GM23338 (cell line): ENCODE measurements around the gene EYS. TPM values are rescaled to one million over a fixed set of nuclear protein-coding genes. Genes with fewer than 3 reads are reported as not detected.
A peak's percentile ranks its signal among the peaks of the same experiment; 100 is the strongest.

Experiments
- ATAC-seq: fragments of 200-7000 bp; cut with Tn5 transposase; 3 replicates; pipeline ENCODE4 v1.9.1; 2020
- DNase-seq: peaks from one replicate; pipeline ENCODE4 v3.0.0-alpha.2; 2015; ENCODE audit warnings: low spot score
- H2AFZ ChIP-seq: fragments of 200-600 bp; sonication (generic); 2 replicates; pipeline ENCODE4 v1.8.0; 2016; ENCODE audit warnings: antibody characterized with exemption, mild to moderate bottlenecking, moderate library complexity
- H3F3A ChIP-seq: fragments of 200-600 bp; sonication (generic); replicated peaks from 2 replicates; pipeline ENCODE4 v1.8.0; 2017; ENCODE audit warnings: antibody characterized with exemption, mixed run types, low read depth
- H3K27ac ChIP-seq: fragments of 200-600 bp; sonication (generic); 2 replicates; pipeline ENCODE4 v1.6.1; 2016; ENCODE audit warnings: low read depth
- H3K27me3 ChIP-seq: fragments of 200-600 bp; sonication (generic); 2 replicates; pipeline ENCODE4 v1.8.0; 2016; ENCODE audit warnings: mild to moderate bottlenecking, mixed run types, moderate library complexity; ENCODE audit not compliant: insufficient read depth
- H3K36me3 ChIP-seq: fragments of 200-600 bp; sonication (generic); 2 replicates; pipeline ENCODE4 v1.8.0; 2016; ENCODE audit warnings: mild to moderate bottlenecking; ENCODE audit not compliant: insufficient read depth
- H3K4me1 ChIP-seq: fragments of 200-600 bp; sonication (generic); 2 replicates; pipeline ENCODE4 v1.8.0; 2016; ENCODE audit warnings: mild to moderate bottlenecking, moderate library complexity; ENCODE audit not compliant: insufficient read depth
- H3K4me2 ChIP-seq: fragments of 200-600 bp; sonication (generic); 2 replicates; pipeline ENCODE4 v1.7.1; 2017; ENCODE audit warnings: mixed run types
- H3K4me3 ChIP-seq: fragments of 200-600 bp; sonication (generic); 2 replicates; pipeline ENCODE4 v1.6.1; 2016; ENCODE audit warnings: mixed run types
- H3K79me2 ChIP-seq: fragments of 200-600 bp; sonication (generic); replicated peaks from 2 replicates; pipeline ENCODE4 v1.8.0; 2017; ENCODE audit warnings: mild to moderate bottlenecking; ENCODE audit not compliant: insufficient read depth
- H3K9me2 ChIP-seq: fragments of 200-600 bp; sonication (generic); 2 replicates; pipeline ENCODE4 v1.8.0; 2017; ENCODE audit not compliant: insufficient read depth
- H4K20me1 ChIP-seq: fragments of 200-600 bp; sonication (generic); replicated peaks from 2 replicates; pipeline ENCODE4 v1.8.0; 2017; ENCODE audit warnings: mild to moderate bottlenecking; ENCODE audit not compliant: insufficient read depth
- H3K27ac Mint-ChIP-seq: 2 replicates; pipeline ENCODE4 v1.8.0; 2020; ENCODE audit warnings: inconsistent platforms, mild to moderate bottlenecking, moderate library complexity, mixed read lengths
- H3K27me3 Mint-ChIP-seq: 3 replicates; pipeline ENCODE4 v1.8.0; 2022; ENCODE audit warnings: low read depth, mild to moderate bottlenecking, moderate library complexity, mixed read lengths, inconsistent platforms; ENCODE audit not compliant: insufficient read depth, poor library complexity
- H3K36me3 Mint-ChIP-seq: 3 replicates; pipeline ENCODE4 v1.8.0; 2021; ENCODE audit warnings: low read depth, mild to moderate bottlenecking, inconsistent platforms, moderate library complexity, mixed read lengths
- H3K4me1 Mint-ChIP-seq: 3 replicates; pipeline ENCODE4 v1.8.0; 2020; ENCODE audit warnings: mild to moderate bottlenecking, inconsistent platforms, mixed read lengths
- H3K4me3 Mint-ChIP-seq: 3 replicates; pipeline ENCODE4 v1.8.0; 2021; ENCODE audit warnings: moderate library complexity, mild to moderate bottlenecking, inconsistent platforms, mixed read lengths
- H3K9me3 Mint-ChIP-seq: 3 replicates; pipeline ENCODE4 v1.8.0; 2020; ENCODE audit warnings: moderate library complexity, mild to moderate bottlenecking, inconsistent platforms, mixed read lengths
- CREB1 ChIP-seq: fragments of 250-450 bp; sonication (Bioruptor Pico); IDR thresholded peaks from 2 replicates; pipeline ENCODE4 v1.5.0; 2020; ENCODE audit warnings: low read depth, mild to moderate bottlenecking, moderate library complexity
- EZH2phosphoT487 ChIP-seq: fragments of 200-600 bp; sonication (generic); IDR thresholded peaks from one replicate; pipeline ENCODE4 v1.8.1; 2018; ENCODE audit warnings: antibody characterized with exemption; ENCODE audit not compliant: unreplicated experiment
- JUNB ChIP-seq: IDR thresholded peaks from one replicate; pipeline ENCODE4 v1.6.1; 2016; ENCODE audit warnings: antibody characterized with exemption; ENCODE audit not compliant: unreplicated experiment
- NANOG ChIP-seq: IDR thresholded peaks from 2 replicates; pipeline ENCODE4 v1.6.1; 2016; ENCODE audit warnings: antibody characterized with exemption, borderline replicate concordance
- STAT1 ChIP-seq: IDR thresholded peaks from one replicate; pipeline ENCODE4 v1.6.1; 2016; ENCODE audit warnings: antibody characterized with exemption; ENCODE audit not compliant: unreplicated experiment
- ZNF331 ChIP-seq: fragments of 250-450 bp; sonication (Bioruptor Pico); IDR thresholded peaks from 2 replicates; pipeline ENCODE4 v1.5.0; 2020; ENCODE audit warnings: low read depth, mild to moderate bottlenecking, moderate library complexity
- polyA plus RNA-seq: library from polyadenylated mRNA; unstranded; fragments of >200 nt; fragmentation: Nextera tagmentation; extraction: Ambion mirVana; gene quantifications from 2 replicates; pipeline ENCODE4 v1.2.1, GENCODE V29; 2016
- total RNA-seq: library from RNA; depleted of rRNA; stranded (reverse); fragments of >200 nt; shearing (Covaris generic); gene quantifications from 2 replicates; pipeline ENCODE4 v1.2.3, GENCODE V29; 2014
- TF ChIP-seq, protein P1 (sequence below): IDR thresholded peaks from 2 replicates; pipeline ENCODE4 v1.6.1; 2016; ENCODE audit warnings: antibody characterized with exemption
- TF ChIP-seq, protein P2 (sequence below), 2 experiments: fragments of 200-600 bp in 1 of 2; sonication (generic) in 1 of 2; conservative IDR thresholded peaks; 2 replicates each; pipeline versions ENCODE4 v1.5.1 to v1.6.1; 2016 to 2017; ENCODE audit warnings: antibody characterized with exemption in 2 of 2, low read depth in 2 of 2, mild to moderate bottlenecking in 2 of 2, moderate library complexity in 1 of 2
- TF ChIP-seq, protein P3 (sequence below): IDR thresholded peaks from one replicate; pipeline ENCODE4 v1.6.1; 2018; ENCODE audit warnings: antibody characterized with exemption; ENCODE audit not compliant: unreplicated experiment

The EYS gene
- total and polyA plus RNA-seq, 2 experiments from 2014 or later: 0.38 to 0.52 TPM

- Mint-ChIP-seq H3K27ac (0 out of 2 replicates have a peak overlapping the region, but pooled peaks have one; percentile 45), H3K36me3 (peaks cover 4% of the 10 kb centered on the region), H3K27me3 (no peaks in the 10 kb centered on the region), H3K9me3 (peaks cover 3% of the 10 kb centered on the region; the same call in 2 of the 3 replicates), H3K4me3 (no peak overlapping the region), H3K4me1 (peaks cover 18% of the 10 kb centered on the region)
- ATAC-seq (no peak), DNase-seq (no peak)
- no peak overlapping the region for H3K4me2 ChIP-seq
- H3K4me3 ChIP-seq: no peak overlapping the region
- no peaks in the 10 kb centered on the region for H3K27me3 ChIP-seq
- peak overlapping the region; percentile 83; the same call in 1 of the 2 replicates for H2AFZ ChIP-seq
- H3K4me1 ChIP-seq: peaks cover 16% of the 10 kb centered on the region
- no peak overlapping the region for H3K27ac ChIP-seq
- H3K36me3 ChIP-seq: no peaks in the 10 kb centered on the region
- no peaks in the 10 kb centered on the region for H3F3A ChIP-seq
- no peaks in the 10 kb centered on the region for H3K9me2 ChIP-seq
- no peaks in the 10 kb centered on the region for H3K79me2 ChIP-seq
- H4K20me1 ChIP-seq: no peaks in the 10 kb centered on the region
- TF ChIP-seq ZNF331 (CRISPR knock-in tag): no peak
Measured at GRCh38 chr6:63947792-63948529, 1759.1 kb downstream of the EYS start.

GRCh38 chr6:63945987-63946386 lies 1761.0 kb downstream of the EYS start:
- H4K20me1 ChIP-seq: no peaks in the 10 kb centered on the region
- no peaks in the 10 kb centered on the region for H3K27me3 ChIP-seq
- H3K4me2 ChIP-seq: no peak overlapping the region
- H3K4me1 Mint-ChIP-seq: peaks cover 18% of the 10 kb centered on the region
- H3F3A ChIP-seq: no peaks in the 10 kb centered on the region
- no peak overlapping the region for H3K27ac ChIP-seq
- no peaks in the 10 kb centered on the region for H3K9me2 ChIP-seq
- H3K9me3 Mint-ChIP-seq: peaks cover 3% of the 10 kb centered on the region; the same call in 2 of the 3 replicates
- no peaks in the 10 kb centered on the region for H3K79me2 ChIP-seq
- H3K4me3 ChIP-seq: no peak overlapping the region
- ATAC-seq (no peak), DNase-seq (no peak)
- peaks cover 16% of the 10 kb centered on the region for H3K4me1 ChIP-seq
- no peaks in the 10 kb centered on the region for H3K27me3 Mint-ChIP-seq
- no peak overlapping the region for H3K4me3 Mint-ChIP-seq
- H3K36me3 ChIP-seq: no peaks in the 10 kb centered on the region
- H3K27ac Mint-ChIP-seq: no peak overlapping the region
- peaks cover 4% of the 10 kb centered on the region for H3K36me3 Mint-ChIP-seq
- H2AFZ ChIP-seq: peak overlapping the region; percentile 29; the same call in 1 of the 2 replicates
- TF ChIP-seq, protein P1, sequence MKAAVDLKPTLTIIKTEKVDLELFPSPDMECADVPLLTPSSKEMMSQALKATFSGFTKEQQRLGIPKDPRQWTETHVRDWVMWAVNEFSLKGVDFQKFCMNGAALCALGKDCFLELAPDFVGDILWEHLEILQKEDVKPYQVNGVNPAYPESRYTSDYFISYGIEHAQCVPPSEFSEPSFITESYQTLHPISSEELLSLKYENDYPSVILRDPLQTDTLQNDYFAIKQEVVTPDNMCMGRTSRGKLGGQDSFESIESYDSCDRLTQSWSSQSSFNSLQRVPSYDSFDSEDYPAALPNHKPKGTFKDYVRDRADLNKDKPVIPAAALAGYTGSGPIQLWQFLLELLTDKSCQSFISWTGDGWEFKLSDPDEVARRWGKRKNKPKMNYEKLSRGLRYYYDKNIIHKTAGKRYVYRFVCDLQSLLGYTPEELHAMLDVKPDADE: no peak
- TF ChIP-seq STAT1 (no peak), ZNF331 (CRISPR knock-in tag) (no peak), NANOG (no peak), EZH2phosphoT487 (no peak), JUNB (no peak), CREB1 (CRISPR knock-in tag) (no peak)
- TF ChIP-seq, protein P2, sequence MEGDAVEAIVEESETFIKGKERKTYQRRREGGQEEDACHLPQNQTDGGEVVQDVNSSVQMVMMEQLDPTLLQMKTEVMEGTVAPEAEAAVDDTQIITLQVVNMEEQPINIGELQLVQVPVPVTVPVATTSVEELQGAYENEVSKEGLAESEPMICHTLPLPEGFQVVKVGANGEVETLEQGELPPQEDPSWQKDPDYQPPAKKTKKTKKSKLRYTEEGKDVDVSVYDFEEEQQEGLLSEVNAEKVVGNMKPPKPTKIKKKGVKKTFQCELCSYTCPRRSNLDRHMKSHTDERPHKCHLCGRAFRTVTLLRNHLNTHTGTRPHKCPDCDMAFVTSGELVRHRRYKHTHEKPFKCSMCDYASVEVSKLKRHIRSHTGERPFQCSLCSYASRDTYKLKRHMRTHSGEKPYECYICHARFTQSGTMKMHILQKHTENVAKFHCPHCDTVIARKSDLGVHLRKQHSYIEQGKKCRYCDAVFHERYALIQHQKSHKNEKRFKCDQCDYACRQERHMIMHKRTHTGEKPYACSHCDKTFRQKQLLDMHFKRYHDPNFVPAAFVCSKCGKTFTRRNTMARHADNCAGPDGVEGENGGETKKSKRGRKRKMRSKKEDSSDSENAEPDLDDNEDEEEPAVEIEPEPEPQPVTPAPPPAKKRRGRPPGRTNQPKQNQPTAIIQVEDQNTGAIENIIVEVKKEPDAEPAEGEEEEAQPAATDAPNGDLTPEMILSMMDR (conservative IDR thresholded peaks at IDR 0.05; ENCODE audit: low read depth in 2 of 2): no peak
- TF ChIP-seq, protein P3, sequence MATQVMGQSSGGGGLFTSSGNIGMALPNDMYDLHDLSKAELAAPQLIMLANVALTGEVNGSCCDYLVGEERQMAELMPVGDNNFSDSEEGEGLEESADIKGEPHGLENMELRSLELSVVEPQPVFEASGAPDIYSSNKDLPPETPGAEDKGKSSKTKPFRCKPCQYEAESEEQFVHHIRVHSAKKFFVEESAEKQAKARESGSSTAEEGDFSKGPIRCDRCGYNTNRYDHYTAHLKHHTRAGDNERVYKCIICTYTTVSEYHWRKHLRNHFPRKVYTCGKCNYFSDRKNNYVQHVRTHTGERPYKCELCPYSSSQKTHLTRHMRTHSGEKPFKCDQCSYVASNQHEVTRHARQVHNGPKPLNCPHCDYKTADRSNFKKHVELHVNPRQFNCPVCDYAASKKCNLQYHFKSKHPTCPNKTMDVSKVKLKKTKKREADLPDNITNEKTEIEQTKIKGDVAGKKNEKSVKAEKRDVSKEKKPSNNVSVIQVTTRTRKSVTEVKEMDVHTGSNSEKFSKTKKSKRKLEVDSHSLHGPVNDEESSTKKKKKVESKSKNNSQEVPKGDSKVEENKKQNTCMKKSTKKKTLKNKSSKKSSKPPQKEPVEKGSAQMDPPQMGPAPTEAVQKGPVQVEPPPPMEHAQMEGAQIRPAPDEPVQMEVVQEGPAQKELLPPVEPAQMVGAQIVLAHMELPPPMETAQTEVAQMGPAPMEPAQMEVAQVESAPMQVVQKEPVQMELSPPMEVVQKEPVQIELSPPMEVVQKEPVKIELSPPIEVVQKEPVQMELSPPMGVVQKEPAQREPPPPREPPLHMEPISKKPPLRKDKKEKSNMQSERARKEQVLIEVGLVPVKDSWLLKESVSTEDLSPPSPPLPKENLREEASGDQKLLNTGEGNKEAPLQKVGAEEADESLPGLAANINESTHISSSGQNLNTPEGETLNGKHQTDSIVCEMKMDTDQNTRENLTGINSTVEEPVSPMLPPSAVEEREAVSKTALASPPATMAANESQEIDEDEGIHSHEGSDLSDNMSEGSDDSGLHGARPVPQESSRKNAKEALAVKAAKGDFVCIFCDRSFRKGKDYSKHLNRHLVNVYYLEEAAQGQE: no peak
